Subcutaneous abdominal adipose tissue (tissue), 5 donors: ENCODE measurements around the gene CCDC3.
A peak's percentile ranks its signal among the peaks of the same experiment; 100 is the strongest.

Source experiments
- H3K27ac ChIP-seq: one replicate; pipeline ENCODE4 v1.7.0; 2013; ENCODE audit warnings: low read depth, mild to moderate bottlenecking, inconsistent platforms, low read length, moderate library complexity
- H3K27me3 ChIP-seq, 5 donors: one replicate each; pipeline ENCODE4 v1.7.0; 2013; ENCODE audit warnings: low read length in 5 of 5, inconsistent platforms in 1 of 5; ENCODE audit not compliant: control insufficient read depth in 5 of 5, insufficient read depth in 4 of 5
- H3K36me3 ChIP-seq, 5 donors: one replicate each; pipeline ENCODE4 v1.7.0; 2013; ENCODE audit warnings: low read length in 5 of 5; ENCODE audit not compliant: control insufficient read depth in 5 of 5, insufficient read depth in 5 of 5
- H3K4me1 ChIP-seq, 5 donors: one replicate each; pipeline ENCODE4 v1.7.0; 2013; ENCODE audit warnings: low read length in 5 of 5, mild to moderate bottlenecking in 3 of 5, moderate library complexity in 1 of 5; ENCODE audit not compliant: control insufficient read depth in 5 of 5, insufficient read depth in 5 of 5
- H3K4me3 ChIP-seq, 5 donors: one replicate each; pipeline ENCODE4 v1.7.0; 2013; ENCODE audit warnings: low read length in 5 of 5, low read depth in 1 of 5
- H3K9ac ChIP-seq, 5 donors: one replicate each; pipeline ENCODE4 v1.7.0; 2013; ENCODE audit warnings: low read length in 5 of 5, mild to moderate bottlenecking in 4 of 5, moderate library complexity in 3 of 5
- H3K9me3 ChIP-seq, 5 donors: one replicate each; pipeline ENCODE4 v1.7.0; 2013; ENCODE audit warnings: low read length in 5 of 5; ENCODE audit not compliant: control insufficient read depth in 5 of 5
- donor health status: healthy.
- donor health status: healthy.
- donor health status: healthy.
- donor health status: healthy.
- donor health status: healthy.

CCDC3 gene

DNA sequence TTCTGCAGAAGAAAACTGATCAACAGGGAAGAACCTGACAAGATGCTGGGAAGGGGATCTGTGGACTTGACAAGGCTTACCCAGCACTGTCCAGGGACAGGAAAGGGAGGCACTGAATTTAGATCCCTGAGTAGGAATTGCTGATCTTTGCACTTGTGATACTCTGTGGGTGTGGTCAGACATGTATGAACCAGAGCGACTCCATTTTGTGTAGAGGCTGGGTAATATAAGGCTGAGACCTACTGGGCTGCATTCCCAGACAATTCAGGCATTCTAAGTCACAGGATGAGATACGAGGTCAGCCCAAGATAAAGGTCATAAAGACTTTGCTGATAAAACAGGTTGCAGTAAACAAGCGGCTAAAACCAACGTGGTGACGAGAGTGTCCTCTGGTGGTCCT is 60.7 kb downstream of the CCDC3 start:
- Histone ChIP-seq H3K9me3 (peaks cover 0 to 2% (median 0%) of the 10 kb centered on the region in 5 donors), H3K27ac (no peak overlapping the region), H3K4me1 (peaks cover 1 to 25% (median 18%) of the 10 kb centered on the region in 5 donors), H3K9ac (no peak overlapping the region), H3K36me3 (no peaks in the 10 kb centered on the region), H3K27me3 (no peaks in the 10 kb centered on the region), H3K4me3 (no peak overlapping the region)

DNA sequence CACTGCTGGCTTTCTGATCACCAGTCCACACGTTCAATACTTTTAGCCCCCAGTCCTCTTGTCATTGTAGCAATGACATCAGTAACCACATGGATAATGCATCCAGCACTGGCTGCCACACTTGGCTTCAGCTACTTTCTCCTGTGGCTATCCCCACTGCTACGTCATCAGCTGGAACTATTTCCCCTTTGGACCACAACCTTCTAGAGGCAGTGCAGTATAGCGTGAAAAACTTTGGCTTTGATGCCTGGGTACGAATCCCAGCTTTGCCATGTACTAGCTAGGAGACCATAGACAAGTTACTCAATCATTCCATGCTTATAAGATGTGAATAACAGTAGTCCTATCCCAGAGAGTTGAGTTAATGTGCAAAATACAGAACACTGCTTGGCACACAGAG is 63.2 kb downstream of the CCDC3 start:
- Histone ChIP-seq H3K4me1 (peaks cover 1 to 32% (median 18%) of the 10 kb centered on the region in 5 donors), H3K27me3 (no peaks in the 10 kb centered on the region), H3K4me3 (no peak overlapping the region), H3K9ac (no peak overlapping the region), H3K27ac (no peak overlapping the region), H3K9me3 (peaks cover 0 to 2% (median 0%) of the 10 kb centered on the region in 5 donors), H3K36me3 (no peaks in the 10 kb centered on the region)

DNA sequence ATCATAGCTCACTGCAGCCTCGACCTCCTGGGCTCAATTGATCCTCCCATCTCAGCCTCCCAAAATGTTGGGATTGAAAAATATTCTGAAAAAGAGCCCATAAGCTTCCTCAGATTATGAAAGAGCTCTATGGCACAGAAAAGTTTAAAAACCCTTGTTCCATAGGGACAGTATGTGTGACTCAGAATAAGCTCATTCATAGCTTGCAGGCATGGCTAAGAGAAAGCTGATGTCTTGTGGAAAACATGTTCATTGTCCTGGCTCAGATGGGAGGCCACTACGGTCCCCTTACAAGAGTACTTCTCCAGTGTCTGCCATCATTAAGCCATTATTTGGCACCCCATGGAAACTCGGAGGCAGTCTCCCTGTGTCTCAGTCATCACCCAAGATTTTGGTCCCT is 64.0 kb downstream of the CCDC3 start:
- H3K9ac ChIP-seq = no peak overlapping the region
- H3K4me3 ChIP-seq = no peak overlapping the region
- no peaks in the 10 kb centered on the region for H3K27me3 ChIP-seq
- H3K27ac ChIP-seq = no peak overlapping the region
- H3K9me3 ChIP-seq = peaks cover 0 to 2% (median 0%) of the 10 kb centered on the region in 5 donors
- H3K36me3 ChIP-seq = no peaks in the 10 kb centered on the region
- H3K4me1 ChIP-seq = peaks cover 1 to 28% (median 16%) of the 10 kb centered on the region in 5 donors

DNA sequence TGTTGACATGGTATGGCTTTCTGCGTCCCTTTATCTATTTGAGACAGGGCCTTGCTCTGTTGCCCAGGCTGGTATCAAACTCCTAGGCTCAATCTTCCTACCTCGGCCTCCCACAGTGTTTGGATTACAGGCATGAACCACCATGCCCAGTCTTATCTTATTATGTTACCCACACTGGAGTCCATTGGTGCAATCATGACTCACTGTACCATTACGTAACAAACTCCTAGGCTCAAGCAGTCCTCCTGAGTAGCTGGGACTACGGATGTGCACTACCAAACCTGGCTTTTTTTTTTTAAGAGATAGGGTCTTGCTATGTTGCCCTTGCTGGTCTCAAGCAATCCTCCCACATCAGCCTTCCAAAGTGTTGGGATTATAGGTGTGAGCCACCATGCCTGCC is 66.7 kb downstream of the CCDC3 start:
- Histone ChIP-seq H3K4me1 (peaks cover 1 to 13% (median 5%) of the 10 kb centered on the region in 5 donors), H3K36me3 (no peaks in the 10 kb centered on the region), H3K27me3 (no peaks in the 10 kb centered on the region), H3K27ac (no peak overlapping the region), H3K4me3 (no peak overlapping the region), H3K9me3 (peaks cover 0 to 2% (median 0%) of the 10 kb centered on the region in 5 donors), H3K9ac (no peak overlapping the region)

DNA sequence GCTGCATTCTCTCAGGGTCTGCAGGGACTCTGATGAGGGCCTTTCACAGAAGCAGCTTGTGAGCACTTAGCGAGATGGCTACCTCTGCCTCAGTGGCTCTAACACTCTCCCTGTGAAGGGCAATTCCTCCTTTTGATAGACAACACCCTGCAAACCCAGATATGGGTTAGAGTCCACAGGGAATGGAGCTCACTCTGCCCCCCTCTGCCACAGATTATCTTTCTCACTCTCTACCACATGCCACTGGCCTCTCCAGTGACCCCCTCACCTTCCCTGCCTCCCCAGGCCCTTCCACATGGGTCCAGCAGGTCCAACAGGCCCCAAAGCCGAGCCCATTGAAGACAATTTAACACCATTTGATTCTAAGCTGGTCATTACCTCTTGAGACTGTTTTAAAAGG is 72.1 kb downstream of the CCDC3 start:
- no peak overlapping the region for H3K4me3 ChIP-seq
- H3K9ac ChIP-seq = no peak overlapping the region
- peaks cover 0 to 16% (median 6%) of the 10 kb centered on the region in 5 donors for H3K4me1 ChIP-seq

DNA sequence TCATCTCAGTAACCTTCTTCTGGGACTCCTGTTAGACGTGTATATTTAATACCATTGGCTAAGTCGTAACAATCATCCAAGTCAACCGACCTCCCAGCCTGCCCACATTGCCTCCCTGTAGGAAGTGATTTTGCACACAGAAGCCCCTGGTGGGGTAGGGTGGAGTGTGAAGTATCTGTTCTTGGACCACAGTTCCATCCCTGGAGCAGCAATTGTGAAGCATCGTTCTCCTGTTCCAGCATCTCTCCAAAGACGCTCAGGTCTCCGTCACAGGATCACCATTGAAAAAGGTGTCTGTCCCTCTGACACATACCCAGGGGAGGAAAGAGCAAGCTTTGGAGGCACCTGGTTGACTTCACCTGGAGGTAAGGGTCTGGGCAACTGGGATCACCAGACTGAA is 72.9 kb downstream of the CCDC3 start:
- Histone ChIP-seq H3K4me3 (no peak overlapping the region), H3K27me3 (no peaks in the 10 kb centered on the region), H3K36me3 (no peaks in the 10 kb centered on the region), H3K4me1 (peaks cover 0 to 16% (median 6%) of the 10 kb centered on the region in 5 donors), H3K9me3 (peaks cover 0 to 3% (median 0%) of the 10 kb centered on the region in 5 donors), H3K9ac (no peak overlapping the region), H3K27ac (no peak overlapping the region)

More for the DNA sequence above, 72.1 kb downstream of the CCDC3 start:
- H3K36me3 ChIP-seq = no peaks in the 10 kb centered on the region
- no peaks in the 10 kb centered on the region for H3K27me3 ChIP-seq
- peaks cover 0 to 3% (median 0%) of the 10 kb centered on the region in 5 donors for H3K9me3 ChIP-seq
- no peak overlapping the region for H3K27ac ChIP-seq

DNA sequence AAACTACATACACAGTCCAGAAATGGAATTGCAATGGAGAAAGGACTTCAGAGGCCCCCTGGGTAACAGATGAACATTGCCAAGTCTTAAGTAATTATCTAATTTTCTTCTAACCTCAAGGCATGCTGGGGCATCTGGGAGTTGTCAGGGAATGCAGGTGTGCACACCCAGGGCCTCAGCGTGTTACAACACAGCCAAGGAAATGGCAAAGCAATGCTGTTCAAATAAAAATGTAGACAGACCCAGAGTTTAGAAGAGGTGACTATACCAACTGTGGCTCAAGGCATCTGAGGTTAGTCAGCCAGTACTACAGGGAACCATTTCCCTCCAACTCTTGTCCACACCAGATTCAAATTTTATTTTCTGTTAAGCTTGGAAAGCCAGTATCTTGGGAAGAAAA is 73.6 kb downstream of the CCDC3 start:
- Histone ChIP-seq H3K36me3 (no peaks in the 10 kb centered on the region), H3K27me3 (no peaks in the 10 kb centered on the region), H3K9ac (no peak overlapping the region), H3K27ac (no peak overlapping the region), H3K4me3 (no peak overlapping the region), H3K4me1 (peaks cover 0 to 16% (median 6%) of the 10 kb centered on the region in 5 donors), H3K9me3 (peaks cover 0 to 3% (median 0%) of the 10 kb centered on the region in 5 donors)

DNA sequence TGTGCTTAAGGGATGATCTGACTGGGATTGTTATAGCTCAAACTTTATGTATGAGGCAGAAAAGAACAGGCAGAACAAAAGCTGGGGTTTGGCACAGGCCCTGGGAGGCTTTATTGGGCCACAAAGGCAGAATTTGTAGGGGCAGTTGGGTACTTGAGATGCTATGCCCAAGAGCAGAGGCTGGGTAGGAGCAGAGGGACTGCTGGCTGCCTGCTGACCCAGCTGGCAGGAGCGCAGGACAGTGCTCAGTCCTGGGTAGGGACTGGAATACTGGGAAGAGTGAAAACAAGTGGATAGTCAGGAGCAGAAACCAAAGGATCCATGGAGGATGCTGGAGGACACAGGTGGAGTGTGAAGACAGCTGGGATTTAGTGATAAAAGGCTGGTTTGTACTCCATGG is 75.7 kb downstream of the CCDC3 start:
- H3K4me1 ChIP-seq = peaks cover 0 to 31% (median 21%) of the 10 kb centered on the region in 5 donors
- no peak overlapping the region for H3K4me3 ChIP-seq
- H3K9ac ChIP-seq = no peak overlapping the region
- no peaks in the 10 kb centered on the region for H3K27me3 ChIP-seq
- H3K9me3 ChIP-seq = peaks cover 0 to 3% (median 0%) of the 10 kb centered on the region in 5 donors
- H3K27ac ChIP-seq = no peak overlapping the region
- H3K36me3 ChIP-seq = no peaks in the 10 kb centered on the region

DNA sequence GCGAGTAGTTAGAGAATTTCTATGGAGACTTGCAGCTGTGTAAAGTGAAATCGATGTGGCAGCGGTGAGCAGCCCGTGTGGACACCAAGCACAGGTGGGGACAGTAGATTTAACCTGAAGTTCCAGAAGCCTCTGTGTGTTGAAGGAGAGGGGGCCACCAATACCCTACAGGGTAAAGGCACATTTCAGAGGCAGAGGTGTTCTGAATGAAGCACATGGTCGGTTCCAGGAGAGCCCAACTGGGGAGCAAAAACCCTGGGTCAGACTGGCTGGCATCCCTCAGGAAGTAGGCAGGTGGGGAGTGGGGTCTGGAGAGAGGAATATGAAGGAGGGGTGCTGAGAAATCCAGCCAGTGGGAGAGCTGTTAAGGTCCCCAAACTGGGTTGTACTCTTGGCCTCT is 76.6 kb downstream of the CCDC3 start:
- peaks cover 0 to 40% (median 26%) of the 10 kb centered on the region in 5 donors for H3K4me1 ChIP-seq
- H3K9me3 ChIP-seq = peaks cover 0 to 3% (median 0%) of the 10 kb centered on the region in 5 donors
- H3K27ac ChIP-seq = no peak overlapping the region
- H3K4me3 ChIP-seq = no peak overlapping the region
- no peaks in the 10 kb centered on the region for H3K27me3 ChIP-seq
- H3K36me3 ChIP-seq = no peaks in the 10 kb centered on the region
- H3K9ac ChIP-seq = no peak overlapping the region

DNA sequence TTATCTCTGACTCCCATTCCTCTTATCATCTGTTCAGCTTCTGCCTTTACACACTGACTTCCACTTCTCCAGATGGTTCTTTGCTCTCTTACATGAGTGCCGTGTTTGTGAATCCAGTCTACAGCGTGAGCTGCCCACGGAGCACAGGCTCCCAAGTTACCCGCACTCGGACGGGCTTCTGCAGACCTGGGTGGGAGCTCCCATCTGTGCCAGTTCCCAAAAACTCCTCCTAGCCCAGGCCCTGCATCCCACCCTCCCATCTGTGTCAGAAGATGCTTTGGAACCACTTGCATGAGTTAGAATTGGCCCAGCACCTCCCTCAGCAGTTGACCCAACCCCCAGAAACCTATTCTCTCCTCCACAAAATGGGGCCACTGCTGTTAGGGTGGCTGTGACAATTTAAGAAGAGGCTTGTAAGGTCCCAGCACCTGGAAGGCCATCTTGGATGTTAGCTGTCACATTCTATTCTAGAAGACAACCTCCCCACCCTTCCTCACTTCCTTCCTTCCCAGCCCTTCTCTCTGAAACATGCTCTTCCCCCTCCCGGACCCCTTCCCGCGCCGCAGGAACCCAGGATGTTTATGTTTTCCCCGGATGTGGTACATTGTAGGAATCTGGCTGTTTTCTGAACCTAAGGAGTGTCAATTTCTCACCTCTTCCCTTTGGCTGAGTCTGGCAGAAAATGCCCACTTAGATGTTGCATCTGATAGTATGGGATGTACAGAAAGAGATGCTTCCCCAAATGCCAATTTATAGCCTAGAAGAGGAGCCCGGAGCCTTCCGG is 79.2 kb downstream of the CCDC3 start:
- Histone ChIP-seq H3K9ac (peak overlapping the region in 2 of 5 donors; percentile 18 to 19), H3K27ac (peak overlapping the region; percentile 65), H3K4me3 (peak overlapping the region in 1 of 5 donors; percentile 3), H3K9me3 (peaks cover 0 to 3% (median 0%) of the 10 kb centered on the region in 5 donors), H3K27me3 (no peaks in the 10 kb centered on the region), H3K36me3 (no peaks in the 10 kb centered on the region), H3K4me1 (peaks cover 0 to 46% (median 31%) of the 10 kb centered on the region in 5 donors)
